Left cardiac atrium (tissue), 4 donors: ENCODE measurements around the gene TBC1D20. TPM values are rescaled to one million over a fixed set of nuclear protein-coding genes. Genes with fewer than 3 reads are reported as not detected.
A peak's percentile ranks its signal among the peaks of the same experiment; 100 is the strongest.
"Not testable (repeated sequence)": the region's sequence is repeated elsewhere in the genome, so short reads cannot be mapped to it uniquely, and the experiment has no call there.

ENCODE experiments used
- ATAC-seq, 2 donors: fragments of 200-7000 bp; cut with Tn5 transposase; one replicate each; pipeline ENCODE4 v1.9.1; 2020; ENCODE audit warnings: mild to moderate bottlenecking in 2 of 2, moderate library complexity in 2 of 2
- DNase-seq: peaks from one replicate; pipeline ENCODE4 v3.0.0-alpha.2; 2020
- intact Hi-C, 2 donors: fragments of 100-400 bp; cut with DNase I; formaldehyde crosslinking; loops; one replicate each; pipeline versions ENCODE4 v1.14.1 to v1.15.1; 2022 to 2023
- long read RNA-seq: library from polyadenylated mRNA; unstranded; transcript quantifications from one replicate; pipeline ENCODE4 v2.0.0, GENCODE V29; 2021
- total RNA-seq, 2 donors: library from RNA; stranded (reverse); fragmentation: NEBNext Ultra II Directional; extraction: Animal tissue kit (Norgen Biotek cat#: 25700); gene quantifications; one replicate each; pipeline ENCODE4 v1.2.1, GENCODE V29; 2021
- donor health status: DM: no; HTN: yes; CAD: no.
- donor health status: DM: no; HTN: yes; CAD: no; lungs with severe emphysema.
- donor health status: DM: yes; HTN: yes; CAD: no.
- donor health status: Dilated cardiomyopathy.

TBC1D20 gene, protein sequence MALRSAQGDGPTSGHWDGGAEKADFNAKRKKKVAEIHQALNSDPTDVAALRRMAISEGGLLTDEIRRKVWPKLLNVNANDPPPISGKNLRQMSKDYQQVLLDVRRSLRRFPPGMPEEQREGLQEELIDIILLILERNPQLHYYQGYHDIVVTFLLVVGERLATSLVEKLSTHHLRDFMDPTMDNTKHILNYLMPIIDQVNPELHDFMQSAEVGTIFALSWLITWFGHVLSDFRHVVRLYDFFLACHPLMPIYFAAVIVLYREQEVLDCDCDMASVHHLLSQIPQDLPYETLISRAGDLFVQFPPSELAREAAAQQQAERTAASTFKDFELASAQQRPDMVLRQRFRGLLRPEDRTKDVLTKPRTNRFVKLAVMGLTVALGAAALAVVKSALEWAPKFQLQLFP
- 10 to 100 TPM; 23.7 to 24.3 TPM for total RNA-seq
- long read RNA-seq, full-length matches to known transcripts: 1 of 8 reads
- long read RNA-seq, partial matches to known transcripts: 1 of 8 reads
- long read RNA-seq, other reads (novel, unspliced or antisense): 6 of 8 reads

DNA sequence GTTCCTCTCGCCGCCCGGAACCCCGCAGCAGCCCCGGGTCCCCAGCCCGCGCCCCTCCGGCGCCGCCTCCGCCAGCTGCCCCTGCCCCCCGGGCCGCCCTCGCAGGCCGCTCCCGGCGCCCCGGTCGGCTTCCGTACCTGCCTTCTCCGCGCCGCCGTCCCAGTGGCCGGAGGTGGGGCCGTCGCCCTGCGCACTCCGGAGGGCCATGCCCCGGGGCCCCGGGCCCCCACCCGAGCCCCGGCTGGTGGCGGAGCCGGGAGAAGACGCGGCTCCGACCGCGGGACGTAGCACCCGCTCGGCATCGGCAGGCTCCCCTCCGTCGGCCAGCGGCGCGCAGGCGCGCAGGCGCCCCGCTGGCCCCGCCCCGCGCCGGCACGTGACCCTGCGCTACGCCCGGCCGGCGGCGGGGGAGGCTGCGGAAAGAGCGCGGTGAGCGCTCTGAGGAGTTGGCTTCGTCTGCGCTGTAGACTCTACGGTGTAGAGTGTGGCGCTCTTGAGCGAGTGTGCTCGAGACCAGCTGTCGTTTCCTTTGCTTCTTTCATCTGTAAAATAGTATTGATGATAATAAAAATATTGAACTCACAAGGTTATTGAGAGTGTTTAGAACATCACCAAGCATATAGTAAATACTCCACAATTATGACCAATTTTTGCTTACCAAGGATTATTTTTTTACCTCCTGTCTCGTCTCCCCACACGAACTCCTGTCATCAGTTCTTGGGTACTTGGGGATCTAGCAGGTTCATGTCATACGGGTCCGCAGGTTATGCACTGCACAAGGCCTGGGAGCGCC, at the start of gene TBC1D20:
Gene TBC1D20, minus strand, starts transcription at position 335 of the 793 bp plus-strand sequence. Its CDS starts 128 bp downstream, at position 207.
- DNase-seq: peak; percentile 89
- intact Hi-C loops: no loop called here
- ATAC-seq: peak; percentile 98

DNA sequence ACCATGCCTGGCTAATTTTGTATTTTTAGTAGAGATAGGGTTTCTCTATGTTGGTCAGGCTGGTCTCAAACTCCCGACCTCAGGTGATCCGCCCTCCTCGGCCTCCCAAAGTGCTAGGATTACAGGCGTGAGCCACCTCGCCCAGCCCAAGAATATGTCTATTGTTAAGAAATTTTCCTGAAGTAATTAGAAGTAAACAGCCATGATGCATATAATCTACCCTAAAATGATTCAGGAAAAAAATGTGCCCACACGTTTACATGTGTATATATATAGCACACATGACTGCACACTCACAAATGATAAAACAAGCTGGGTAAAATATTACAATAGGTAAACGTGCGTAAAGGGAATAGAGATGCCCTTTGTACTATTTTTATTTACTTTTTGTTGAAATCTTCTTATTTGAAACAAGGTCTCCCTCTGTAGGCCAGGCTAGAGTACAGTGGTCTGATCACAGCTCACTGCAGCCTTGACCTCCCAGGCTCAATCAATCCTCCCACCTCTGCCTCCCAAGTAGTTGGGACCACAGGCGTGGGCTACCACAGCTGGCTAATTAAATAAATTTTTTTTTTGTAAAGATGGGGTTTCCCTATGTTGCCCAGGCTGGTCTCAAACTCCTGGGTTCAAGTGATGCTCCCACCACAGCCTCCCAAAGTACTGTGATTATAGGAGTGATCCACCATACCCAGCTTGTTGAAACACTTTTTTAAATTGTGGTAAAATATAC, 48.2 kb upstream of the TBC1D20 start:
- ATAC-seq, intact Hi-C loops, DNase-seq: not testable (repeated sequence)

DNA sequence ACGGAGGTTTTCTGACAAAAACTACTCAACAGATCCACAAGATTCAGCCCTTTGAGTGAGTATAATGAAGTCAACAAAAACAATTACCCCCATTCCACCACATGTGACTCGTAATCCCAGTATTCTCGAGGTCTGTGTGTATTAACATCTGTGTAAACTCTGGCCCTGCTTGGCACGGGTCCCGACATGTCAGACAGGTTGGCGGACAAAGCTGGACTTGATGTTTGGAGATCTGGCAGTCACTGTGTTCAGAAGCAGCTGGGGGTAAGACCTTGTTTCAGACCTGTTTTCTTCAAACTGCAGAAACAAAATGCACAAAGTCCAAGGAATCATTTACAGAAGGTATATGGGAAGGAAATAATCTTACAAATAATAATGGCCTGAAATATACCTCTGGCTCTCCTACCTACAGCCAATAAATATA, 46.0 kb upstream of the TBC1D20 start:
- intact Hi-C loops, DNase-seq: not testable (repeated sequence)
- ATAC-seq: peak in 1 of 2 donors; percentile 42

DNA sequence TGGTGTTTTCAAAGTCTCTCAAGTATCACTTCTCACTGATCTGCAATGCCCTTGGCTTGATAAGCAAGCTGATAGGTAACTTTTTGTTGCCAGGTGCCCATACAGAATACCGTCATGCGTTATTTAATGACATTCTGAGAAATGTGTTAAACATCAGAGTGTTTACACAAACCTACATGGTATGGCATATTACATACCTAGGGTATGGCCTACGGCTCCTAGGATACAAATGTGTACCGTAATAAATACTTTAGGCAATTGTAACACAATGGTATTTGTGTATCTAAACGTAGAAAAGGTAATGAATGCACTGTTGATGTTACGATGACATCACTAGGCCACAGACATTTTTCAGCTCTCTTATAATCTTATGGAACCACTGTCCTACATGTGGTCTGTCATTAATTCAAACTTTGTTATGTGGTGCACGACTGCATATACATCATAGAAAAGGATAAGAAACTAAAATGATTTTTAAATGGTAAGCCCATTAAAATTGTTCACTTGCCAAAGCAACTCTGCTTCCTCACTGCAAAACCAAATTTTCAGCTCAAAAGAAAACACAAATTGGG, 45.5 kb upstream of the TBC1D20 start:
- DNase-seq (no peak), ATAC-seq (no peak)
- intact Hi-C loops: no loop called here

DNA sequence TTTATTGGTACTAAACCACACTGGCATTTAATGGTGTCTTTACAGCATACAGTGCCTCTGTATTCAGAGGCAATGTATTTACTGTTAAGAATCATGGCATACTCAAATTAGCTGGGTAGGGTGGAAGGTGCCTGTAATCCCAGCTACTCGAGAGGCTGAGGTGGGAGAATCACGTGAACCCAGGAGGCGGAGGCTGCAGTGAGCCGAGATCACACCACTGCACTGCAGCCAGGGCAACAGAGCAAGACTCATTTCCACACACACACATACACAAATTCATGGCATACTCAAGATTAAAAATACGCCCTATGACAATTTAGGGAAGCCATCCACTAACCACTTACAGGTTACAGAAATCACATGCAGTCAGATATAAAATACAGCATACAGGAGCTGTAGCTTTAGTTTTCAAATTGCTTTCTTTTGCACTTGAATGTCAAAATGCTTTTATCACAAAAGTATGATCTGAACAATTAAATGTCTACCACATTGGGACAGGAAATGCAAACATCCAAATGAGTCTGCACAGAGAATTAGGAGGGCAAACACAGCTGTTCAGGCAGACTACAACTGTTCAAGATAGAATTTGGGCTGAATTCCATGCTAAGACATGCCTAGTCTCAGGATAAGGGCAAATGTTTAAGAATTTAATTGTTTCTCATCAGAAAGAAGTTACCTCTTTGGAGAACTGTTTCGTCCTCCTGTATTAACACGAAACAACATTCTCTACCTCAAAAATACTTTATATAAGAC, 44.8 kb upstream of the TBC1D20 start:
- DNase-seq (no peak), ATAC-seq (no peak)
- intact Hi-C loops: no loop called here

DNA sequence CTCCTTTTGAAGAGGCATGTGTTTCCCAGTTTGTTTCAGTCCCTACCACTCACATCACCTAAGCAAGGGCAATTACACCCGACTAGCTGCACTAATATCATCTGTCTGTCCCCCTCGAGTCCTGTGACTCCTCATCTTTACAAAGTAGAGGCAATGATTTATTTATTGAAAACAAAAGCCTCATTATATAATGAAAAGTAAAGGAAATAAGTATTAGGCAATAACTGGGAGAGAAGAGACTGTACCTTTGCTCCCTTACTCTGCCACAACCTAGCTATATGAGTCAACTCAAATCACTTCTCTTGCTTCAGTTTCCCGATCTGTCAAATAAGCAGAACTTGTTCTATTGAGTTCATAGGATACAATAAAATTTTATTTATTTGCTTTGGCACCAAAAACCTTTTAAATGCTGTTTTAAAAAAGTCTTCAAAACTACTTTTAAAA, 42.3 kb upstream of the TBC1D20 start:
- intact Hi-C loops: no loop called here
- no peak for DNase-seq

DNA sequence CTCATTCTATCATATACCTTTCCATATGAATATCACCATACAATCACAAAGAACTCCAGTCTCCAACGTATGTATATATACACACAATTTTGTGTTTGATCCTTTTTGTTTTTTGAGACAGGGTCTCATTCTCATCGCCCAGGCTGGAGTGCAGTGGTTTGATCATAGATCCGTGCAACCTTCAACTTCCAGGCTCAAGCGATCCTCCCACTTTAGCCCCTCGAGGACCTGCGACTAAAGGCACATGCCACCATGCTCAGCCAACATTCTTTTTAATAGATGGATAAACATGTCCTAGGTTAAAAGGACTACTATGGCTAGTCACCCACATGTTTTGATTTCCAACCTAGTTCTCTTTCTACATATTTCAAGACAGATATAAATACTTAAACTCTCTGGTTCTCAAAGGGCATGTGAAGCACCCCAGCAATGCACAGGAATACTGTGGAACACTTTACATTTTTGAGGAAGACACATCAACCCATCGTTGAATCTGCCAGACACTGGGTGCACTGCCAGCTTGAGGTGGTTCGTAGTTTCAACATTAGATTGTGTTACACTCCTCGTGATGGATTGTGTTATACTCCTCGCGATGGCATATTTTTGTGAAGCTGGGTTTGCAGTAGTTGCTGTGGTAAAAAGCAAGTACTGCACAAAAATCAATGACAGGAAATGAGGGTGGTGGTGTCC, 40.9 kb upstream of the TBC1D20 start:
- intact Hi-C loops: no loop called here
- DNase-seq (no peak), ATAC-seq (no peak)

More for the DNA sequence above, 42.3 kb upstream of the TBC1D20 start:
- no peak for ATAC-seq

DNA sequence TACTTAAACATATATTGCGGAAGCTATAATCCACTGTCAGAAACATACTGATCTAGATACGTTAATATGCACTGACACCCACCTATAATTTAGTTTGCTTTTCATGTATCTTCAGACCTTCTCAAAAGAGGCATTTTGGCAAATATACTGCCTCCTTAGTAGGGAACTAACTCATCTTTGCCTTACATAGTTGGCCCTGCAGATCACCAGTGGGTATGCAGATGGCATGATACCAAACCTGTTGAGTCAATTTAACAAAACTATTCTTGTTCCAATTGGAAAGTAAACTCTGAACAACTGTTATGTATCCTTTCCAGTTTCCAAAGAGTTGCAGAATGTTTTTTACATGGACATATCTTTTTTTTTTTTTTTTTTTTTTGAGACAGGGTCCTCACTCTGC, 35.6 kb upstream of the TBC1D20 start:
- ATAC-seq (no peak), DNase-seq (no peak)
- intact Hi-C loops: no loop called here

DNA sequence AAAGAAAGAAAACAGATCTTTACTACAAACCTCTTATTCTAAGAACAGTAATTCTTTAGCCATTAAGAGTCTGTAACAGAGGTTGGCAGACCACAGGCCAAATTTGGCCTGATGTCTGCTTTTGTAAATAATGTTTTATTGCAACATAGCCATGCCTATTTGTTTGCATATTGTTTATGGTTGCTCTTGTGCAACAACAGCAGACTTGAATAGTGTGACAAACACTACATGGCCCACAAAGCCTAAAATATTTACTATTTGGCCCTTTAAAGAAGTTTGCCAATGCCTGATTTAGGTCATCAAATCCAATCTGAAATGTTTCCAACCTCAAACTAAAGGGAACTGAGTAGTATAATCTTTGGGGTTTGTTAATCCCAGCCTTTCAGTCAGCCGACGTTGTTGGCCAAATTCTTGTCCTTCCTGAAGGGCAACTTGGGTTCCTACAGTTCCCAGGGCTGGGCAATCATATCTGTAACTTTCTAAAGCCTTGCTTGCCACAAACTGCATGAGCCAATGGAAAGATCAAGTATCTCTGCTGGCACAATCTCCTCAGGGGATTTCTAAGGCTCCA, 33.9 kb upstream of the TBC1D20 start:
- intact Hi-C loops: no loop called here
- DNase-seq: no peak

DNA sequence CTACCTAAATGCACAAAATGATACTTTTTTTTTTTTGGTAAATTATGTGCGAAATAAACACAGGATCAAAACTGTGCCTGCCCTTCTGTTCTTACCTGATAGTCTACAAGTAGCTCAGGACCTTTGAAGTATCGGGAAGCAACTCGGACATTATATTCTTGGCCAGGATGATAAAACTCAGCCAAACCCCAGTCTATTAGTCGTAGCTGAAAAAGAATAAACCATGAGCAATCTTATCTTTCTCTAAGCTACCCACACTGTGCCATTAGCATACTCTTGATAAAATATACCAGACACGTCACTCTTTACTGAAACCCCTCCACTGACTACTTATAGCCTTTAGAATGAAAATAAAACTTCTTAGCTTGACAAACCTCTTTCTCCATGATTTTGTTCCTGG, 29.8 kb upstream of the TBC1D20 start:
- ATAC-seq (no peak), DNase-seq (no peak)
- intact Hi-C loops: no loop called here

More for the DNA sequence above, 33.9 kb upstream of the TBC1D20 start:
- ATAC-seq: peak in 1 of 2 donors; percentile 89

DNA sequence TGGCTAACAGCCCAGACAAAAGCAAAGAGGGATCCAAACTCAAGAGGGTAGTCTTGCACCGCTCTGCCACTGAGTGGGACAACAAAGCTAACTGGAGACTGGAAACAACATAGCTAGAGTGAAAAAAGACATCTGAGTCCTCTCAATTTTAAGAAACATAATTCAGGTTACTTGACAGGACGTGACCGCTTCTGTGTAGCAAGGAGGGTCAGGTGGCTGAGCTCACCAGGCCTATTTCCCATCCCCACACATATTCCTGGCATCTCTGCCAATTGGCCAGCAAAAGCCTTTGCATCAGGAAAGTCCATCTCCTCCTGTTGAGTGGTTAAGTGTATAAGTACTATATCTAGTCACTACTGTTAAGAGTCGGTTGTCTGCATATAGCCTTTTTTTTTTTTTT, 25.3 kb upstream of the TBC1D20 start:
- intact Hi-C loops: no loop called here
- no peak for DNase-seq
- ATAC-seq: no peak

DNA sequence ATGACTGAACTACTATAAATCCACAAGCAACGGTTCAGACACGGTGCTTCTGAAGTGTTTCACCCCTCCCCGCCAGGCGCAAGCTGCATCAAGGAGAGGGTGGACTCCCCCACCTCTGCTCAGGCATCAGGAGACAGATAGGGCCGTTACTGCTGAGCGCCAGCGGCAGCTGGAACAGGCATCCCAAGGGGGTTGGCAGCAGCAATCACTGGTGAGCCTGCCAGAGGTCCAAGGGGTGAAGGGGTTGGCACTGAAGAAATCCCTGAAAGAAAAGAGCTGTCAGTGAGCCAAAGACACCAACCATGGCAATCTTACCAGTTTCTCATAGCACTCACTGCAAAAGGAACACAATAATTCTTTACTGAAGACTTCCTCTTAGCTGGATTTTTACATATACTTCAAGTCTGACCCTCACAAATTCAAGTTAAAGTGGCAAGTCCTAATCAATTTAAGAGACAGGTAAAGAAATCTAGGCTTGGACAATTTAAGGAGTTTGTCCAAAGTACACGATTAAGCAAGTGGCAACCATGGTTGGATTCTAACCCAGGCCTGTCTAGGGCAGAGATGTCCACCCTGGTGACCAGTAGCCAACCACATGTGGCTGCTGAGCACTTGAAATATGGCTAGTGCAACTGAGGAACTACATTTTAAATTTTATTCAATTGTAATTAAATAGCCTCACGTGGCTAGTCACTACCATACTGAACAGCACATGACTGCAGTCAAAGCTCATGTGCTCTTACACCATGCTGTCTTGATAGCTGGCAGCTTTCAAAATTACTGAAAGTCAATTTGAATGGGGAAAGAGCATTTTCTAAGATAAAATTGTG, 21.7 kb upstream of the TBC1D20 start:
- intact Hi-C loops: no loop called here
- DNase-seq (peak; percentile 67), ATAC-seq (peak; percentile 98 to 99)

DNA sequence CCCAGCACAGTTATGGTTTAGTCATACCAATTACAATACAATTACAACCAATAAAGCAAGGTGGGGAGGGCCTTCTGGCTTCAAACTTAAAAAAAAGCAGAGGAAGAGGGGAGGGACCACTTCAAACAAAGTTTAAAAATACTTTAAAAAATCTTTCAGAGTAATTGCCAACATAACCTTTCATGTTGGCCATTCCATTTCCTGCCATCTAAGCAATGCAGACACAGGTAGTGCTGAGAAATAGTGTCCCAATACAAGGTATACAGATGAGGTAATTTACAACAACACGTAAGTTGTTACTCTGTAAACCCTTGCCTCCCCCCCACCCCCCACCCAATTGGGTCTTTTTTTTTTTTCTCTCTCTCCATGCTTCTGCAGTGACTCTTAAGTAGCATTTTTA, 18.8 kb upstream of the TBC1D20 start:
- intact Hi-C loops: no loop called here
- DNase-seq: no peak
- ATAC-seq: no peak

DNA sequence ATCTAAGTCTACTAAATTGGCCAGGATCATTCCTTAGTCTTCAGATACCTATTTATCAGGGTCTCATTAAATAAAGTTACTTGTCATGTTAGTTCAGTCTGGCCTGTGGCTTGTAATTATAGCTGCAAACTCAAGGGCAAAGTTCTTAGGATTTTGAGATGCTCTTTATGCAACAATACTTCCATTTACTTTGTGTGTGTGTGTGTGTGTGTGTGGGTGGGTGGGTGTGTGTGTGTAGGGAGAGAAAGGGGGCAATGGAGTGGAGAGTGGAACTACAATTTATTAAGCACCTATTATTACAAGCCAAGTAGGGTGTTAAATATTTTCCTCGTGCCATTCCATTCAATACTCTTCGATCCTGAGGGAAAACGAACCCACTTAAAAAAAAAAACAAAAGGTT, 17.7 kb upstream of the TBC1D20 start:
- ATAC-seq (no peak), DNase-seq (no peak)
- intact Hi-C loops: no loop called here

DNA sequence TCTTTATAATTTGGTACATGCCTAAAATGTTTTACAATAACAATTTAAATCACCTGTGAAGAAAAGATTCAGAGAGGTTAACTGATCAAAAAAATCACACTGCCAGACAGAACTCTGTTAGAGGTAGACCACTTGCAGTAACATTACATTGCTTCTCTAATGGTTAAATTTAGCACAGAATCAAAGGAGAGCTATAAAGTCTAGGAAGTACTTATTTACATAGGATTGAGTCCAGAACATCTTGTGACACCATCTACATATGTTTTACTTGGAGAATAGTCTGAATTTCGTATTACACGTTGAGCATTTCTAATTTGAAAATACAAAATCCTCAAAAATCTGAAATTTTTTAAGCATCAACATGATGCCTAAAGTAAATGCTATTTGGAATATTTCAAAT, 17.2 kb upstream of the TBC1D20 start:
- intact Hi-C loops: loop anchor here (1.0 to 5.0 kb wide), 2 partner anchors 122 to 125 kb away; no protein-coding TSS in a partner anchor
- DNase-seq (no peak), ATAC-seq (no peak)

DNA sequence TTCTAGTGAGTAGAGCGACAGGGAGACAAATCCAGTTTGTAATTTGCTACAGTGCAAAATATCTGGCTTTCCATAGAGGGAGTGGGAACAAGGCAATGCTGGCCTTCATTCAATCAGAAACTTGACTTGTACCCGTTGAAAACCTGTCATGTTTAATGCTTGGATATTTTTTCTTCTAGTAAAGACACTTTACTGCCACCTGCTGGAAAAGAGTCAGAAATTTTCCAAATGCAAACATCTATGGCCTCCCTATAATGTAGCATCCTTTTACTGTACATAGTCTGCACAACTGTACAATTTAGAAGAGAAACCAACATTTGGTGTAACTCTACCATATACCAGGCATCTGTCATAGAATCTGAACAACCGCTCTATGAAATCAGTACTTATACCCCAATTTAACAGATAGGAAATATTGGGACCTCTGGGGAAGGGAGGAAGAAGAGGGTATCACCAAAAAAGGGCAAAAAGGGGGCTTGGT, 16.7 kb upstream of the TBC1D20 start:
- peak; percentile 10 to 22 for ATAC-seq
- no peak for DNase-seq

More for the DNA sequence above, 16.7 kb upstream of the TBC1D20 start:
- intact Hi-C loops: loop anchor here (1.0 to 5.0 kb wide), 2 partner anchors 122 to 125 kb away; no protein-coding TSS in a partner anchor
